GM23338 (cell line): ENCODE results near the gene ARPC4.

ENCODE experiments used
- CREB1 ChIP-seq: fragments of 250-450 bp; sonication (Bioruptor Pico); IDR thresholded peaks from 2 replicates; pipeline ENCODE4 v1.5.0; 2020; ENCODE audit warnings: low read depth, mild to moderate bottlenecking, moderate library complexity
- EZH2 ChIP-seq: fragments of 200-600 bp; sonication (generic); IDR thresholded peaks from one replicate; pipeline ENCODE4 v1.8.0; 2017; ENCODE audit warnings: antibody characterized with exemption, mild to moderate bottlenecking, low read depth; ENCODE audit not compliant: unreplicated experiment
- EZH2phosphoT487 ChIP-seq: fragments of 200-600 bp; sonication (generic); IDR thresholded peaks from one replicate; pipeline ENCODE4 v1.8.1; 2018; ENCODE audit warnings: antibody characterized with exemption; ENCODE audit not compliant: unreplicated experiment
- JUNB ChIP-seq: IDR thresholded peaks from one replicate; pipeline ENCODE4 v1.6.1; 2016; ENCODE audit warnings: antibody characterized with exemption; ENCODE audit not compliant: unreplicated experiment
- NANOG ChIP-seq: IDR thresholded peaks from 2 replicates; pipeline ENCODE4 v1.6.1; 2016; ENCODE audit warnings: antibody characterized with exemption, borderline replicate concordance
- POLR2AphosphoS5 ChIP-seq: IDR thresholded peaks from 2 replicates; pipeline ENCODE4 v1.6.1; 2016; ENCODE audit warnings: antibody characterized with exemption, low read depth
- ZNF114 ChIP-seq: fragments of 250-450 bp; sonication (Bioruptor Pico); IDR thresholded peaks from 2 replicates; pipeline ENCODE4 v1.5.0; 2020; ENCODE audit warnings: mild to moderate bottlenecking, moderate library complexity
- ZNF331 ChIP-seq: fragments of 250-450 bp; sonication (Bioruptor Pico); IDR thresholded peaks from 2 replicates; pipeline ENCODE4 v1.5.0; 2020; ENCODE audit warnings: low read depth, mild to moderate bottlenecking, moderate library complexity
- TF ChIP-seq, protein P1 (sequence below), 2 experiments: fragments of 200-600 bp in 1 of 2; sonication (generic) in 1 of 2; conservative IDR thresholded peaks; 2 replicates each; pipeline versions ENCODE4 v1.5.1 to v1.6.1; 2016 to 2017; ENCODE audit warnings: antibody characterized with exemption in 2 of 2, low read depth in 2 of 2, mild to moderate bottlenecking in 2 of 2, moderate library complexity in 1 of 2
- TF ChIP-seq, protein P2 (sequence below): IDR thresholded peaks from 2 replicates; pipeline ENCODE4 v1.6.1; 2016; ENCODE audit warnings: antibody characterized with exemption
- TF ChIP-seq, protein P3 (sequence below): IDR thresholded peaks from one replicate; pipeline ENCODE4 v1.6.1; 2018; ENCODE audit warnings: antibody characterized with exemption; ENCODE audit not compliant: unreplicated experiment
- TF ChIP-seq, protein P4 (sequence below): fragments of 250-450 bp; sonication (Bioruptor Pico); IDR thresholded peaks from 2 replicates; pipeline ENCODE4 v1.5.0; 2020; ENCODE audit warnings: mild to moderate bottlenecking, moderate library complexity

DNA sequence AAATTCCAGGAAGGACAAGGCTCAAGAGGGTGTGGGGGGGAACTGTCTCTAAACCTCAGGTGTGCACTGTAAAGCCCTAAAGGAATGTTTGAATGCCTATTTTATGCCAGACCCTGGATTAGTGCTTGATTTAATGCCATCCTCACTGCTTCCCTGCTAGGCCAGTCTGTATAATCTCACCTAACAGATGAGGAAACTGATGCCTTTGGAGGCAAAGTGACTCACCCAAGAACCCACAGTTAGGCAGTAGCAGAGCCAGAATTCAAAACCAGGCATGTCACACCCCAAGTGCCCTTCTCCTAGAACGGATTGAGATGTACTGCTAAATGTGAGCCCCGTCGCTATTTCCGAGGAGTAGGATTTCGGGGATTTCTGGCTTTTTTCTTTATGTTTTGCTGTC lies 31.0 kb upstream of the ARPC4 start:
- TF ChIP-seq, protein P1, sequence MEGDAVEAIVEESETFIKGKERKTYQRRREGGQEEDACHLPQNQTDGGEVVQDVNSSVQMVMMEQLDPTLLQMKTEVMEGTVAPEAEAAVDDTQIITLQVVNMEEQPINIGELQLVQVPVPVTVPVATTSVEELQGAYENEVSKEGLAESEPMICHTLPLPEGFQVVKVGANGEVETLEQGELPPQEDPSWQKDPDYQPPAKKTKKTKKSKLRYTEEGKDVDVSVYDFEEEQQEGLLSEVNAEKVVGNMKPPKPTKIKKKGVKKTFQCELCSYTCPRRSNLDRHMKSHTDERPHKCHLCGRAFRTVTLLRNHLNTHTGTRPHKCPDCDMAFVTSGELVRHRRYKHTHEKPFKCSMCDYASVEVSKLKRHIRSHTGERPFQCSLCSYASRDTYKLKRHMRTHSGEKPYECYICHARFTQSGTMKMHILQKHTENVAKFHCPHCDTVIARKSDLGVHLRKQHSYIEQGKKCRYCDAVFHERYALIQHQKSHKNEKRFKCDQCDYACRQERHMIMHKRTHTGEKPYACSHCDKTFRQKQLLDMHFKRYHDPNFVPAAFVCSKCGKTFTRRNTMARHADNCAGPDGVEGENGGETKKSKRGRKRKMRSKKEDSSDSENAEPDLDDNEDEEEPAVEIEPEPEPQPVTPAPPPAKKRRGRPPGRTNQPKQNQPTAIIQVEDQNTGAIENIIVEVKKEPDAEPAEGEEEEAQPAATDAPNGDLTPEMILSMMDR (conservative IDR thresholded peaks at IDR 0.05; ENCODE audit: low read depth in 2 of 2): no peak
- TF ChIP-seq POLR2AphosphoS5 (no peak), EZH2 (no peak), CREB1 (CRISPR knock-in tag) (no peak), EZH2phosphoT487 (no peak), ZNF114 (no peak), NANOG (no peak), JUNB (no peak), ZNF331 (CRISPR knock-in tag) (no peak)
- TF ChIP-seq, protein P2, sequence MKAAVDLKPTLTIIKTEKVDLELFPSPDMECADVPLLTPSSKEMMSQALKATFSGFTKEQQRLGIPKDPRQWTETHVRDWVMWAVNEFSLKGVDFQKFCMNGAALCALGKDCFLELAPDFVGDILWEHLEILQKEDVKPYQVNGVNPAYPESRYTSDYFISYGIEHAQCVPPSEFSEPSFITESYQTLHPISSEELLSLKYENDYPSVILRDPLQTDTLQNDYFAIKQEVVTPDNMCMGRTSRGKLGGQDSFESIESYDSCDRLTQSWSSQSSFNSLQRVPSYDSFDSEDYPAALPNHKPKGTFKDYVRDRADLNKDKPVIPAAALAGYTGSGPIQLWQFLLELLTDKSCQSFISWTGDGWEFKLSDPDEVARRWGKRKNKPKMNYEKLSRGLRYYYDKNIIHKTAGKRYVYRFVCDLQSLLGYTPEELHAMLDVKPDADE: no peak
- TF ChIP-seq, protein P3, sequence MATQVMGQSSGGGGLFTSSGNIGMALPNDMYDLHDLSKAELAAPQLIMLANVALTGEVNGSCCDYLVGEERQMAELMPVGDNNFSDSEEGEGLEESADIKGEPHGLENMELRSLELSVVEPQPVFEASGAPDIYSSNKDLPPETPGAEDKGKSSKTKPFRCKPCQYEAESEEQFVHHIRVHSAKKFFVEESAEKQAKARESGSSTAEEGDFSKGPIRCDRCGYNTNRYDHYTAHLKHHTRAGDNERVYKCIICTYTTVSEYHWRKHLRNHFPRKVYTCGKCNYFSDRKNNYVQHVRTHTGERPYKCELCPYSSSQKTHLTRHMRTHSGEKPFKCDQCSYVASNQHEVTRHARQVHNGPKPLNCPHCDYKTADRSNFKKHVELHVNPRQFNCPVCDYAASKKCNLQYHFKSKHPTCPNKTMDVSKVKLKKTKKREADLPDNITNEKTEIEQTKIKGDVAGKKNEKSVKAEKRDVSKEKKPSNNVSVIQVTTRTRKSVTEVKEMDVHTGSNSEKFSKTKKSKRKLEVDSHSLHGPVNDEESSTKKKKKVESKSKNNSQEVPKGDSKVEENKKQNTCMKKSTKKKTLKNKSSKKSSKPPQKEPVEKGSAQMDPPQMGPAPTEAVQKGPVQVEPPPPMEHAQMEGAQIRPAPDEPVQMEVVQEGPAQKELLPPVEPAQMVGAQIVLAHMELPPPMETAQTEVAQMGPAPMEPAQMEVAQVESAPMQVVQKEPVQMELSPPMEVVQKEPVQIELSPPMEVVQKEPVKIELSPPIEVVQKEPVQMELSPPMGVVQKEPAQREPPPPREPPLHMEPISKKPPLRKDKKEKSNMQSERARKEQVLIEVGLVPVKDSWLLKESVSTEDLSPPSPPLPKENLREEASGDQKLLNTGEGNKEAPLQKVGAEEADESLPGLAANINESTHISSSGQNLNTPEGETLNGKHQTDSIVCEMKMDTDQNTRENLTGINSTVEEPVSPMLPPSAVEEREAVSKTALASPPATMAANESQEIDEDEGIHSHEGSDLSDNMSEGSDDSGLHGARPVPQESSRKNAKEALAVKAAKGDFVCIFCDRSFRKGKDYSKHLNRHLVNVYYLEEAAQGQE: no peak
- TF ChIP-seq, protein P4, sequence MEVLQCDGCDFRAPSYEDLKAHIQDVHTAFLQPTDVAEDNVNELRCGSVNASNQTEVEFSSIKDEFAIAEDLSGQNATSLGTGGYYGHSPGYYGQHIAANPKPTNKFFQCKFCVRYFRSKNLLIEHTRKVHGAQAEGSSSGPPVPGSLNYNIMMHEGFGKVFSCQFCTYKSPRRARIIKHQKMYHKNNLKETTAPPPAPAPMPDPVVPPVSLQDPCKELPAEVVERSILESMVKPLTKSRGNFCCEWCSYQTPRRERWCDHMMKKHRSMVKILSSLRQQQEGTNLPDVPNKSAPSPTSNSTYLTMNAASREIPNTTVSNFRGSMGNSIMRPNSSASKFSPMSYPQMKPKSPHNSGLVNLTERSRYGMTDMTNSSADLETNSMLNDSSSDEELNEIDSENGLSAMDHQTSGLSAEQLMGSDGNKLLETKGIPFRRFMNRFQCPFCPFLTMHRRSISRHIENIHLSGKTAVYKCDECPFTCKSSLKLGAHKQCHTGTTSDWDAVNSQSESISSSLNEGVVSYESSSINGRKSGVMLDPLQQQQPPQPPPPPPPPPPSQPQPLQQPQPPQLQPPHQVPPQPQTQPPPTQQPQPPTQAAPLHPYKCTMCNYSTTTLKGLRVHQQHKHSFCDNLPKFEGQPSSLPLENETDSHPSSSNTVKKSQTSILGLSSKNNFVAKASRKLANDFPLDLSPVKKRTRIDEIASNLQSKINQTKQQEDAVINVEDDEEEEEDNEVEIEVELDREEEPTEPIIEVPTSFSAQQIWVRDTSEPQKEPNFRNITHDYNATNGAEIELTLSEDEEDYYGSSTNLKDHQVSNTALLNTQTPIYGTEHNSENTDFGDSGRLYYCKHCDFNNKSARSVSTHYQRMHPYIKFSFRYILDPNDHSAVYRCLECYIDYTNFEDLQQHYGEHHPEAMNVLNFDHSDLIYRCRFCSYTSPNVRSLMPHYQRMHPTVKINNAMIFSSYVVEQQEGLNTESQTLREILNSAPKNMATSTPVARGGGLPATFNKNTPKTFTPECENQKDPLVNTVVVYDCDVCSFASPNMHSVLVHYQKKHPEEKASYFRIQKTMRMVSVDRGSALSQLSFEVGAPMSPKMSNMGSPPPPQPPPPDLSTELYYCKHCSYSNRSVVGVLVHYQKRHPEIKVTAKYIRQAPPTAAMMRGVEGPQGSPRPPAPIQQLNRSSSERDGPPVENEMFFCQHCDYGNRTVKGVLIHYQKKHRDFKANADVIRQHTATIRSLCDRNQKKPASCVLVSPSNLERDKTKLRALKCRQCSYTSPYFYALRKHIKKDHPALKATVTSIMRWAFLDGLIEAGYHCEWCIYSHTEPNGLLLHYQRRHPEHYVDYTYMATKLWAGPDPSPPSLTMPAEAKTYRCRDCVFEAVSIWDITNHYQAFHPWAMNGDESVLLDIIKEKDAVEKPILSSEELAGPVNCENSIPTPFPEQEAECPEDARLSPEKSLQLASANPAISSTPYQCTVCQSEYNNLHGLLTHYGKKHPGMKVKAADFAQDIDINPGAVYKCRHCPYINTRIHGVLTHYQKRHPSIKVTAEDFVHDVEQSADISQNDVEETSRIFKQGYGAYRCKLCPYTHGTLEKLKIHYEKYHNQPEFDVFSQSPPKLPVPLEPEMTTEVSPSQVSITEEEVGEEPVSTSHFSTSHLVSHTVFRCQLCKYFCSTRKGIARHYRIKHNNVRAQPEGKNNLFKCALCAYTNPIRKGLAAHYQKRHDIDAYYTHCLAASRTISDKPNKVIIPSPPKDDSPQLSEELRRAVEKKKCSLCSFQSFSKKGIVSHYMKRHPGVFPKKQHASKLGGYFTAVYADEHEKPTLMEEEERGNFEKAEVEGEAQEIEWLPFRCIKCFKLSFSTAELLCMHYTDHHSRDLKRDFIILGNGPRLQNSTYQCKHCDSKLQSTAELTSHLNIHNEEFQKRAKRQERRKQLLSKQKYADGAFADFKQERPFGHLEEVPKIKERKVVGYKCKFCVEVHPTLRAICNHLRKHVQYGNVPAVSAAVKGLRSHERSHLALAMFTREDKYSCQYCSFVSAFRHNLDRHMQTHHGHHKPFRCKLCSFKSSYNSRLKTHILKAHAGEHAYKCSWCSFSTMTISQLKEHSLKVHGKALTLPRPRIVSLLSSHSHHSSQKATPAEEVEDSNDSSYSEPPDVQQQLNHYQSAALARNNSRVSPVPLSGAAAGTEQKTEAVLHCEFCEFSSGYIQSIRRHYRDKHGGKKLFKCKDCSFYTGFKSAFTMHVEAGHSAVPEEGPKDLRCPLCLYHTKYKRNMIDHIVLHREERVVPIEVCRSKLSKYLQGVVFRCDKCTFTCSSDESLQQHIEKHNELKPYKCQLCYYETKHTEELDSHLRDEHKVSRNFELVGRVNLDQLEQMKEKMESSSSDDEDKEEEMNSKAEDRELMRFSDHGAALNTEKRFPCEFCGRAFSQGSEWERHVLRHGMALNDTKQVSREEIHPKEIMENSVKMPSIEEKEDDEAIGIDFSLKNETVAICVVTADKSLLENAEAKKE (CRISPR knock-in tag): no peak
